HEK293T (cell line): ENCODE measurements around the gene ELMO3.

ENCODE experiments used
- CTCF ChIA-PET: fragments of 350-600 bp; formaldehyde crosslinking; extraction: SDS; loops from one replicate; lab custom pipeline; 2021; ENCODE audit warnings: antibody characterized with exemption, inconsistent platforms; lab: Yijun Ruan, JAX
- POLR2A ChIA-PET: fragments of 350-600 bp; formaldehyde crosslinking; extraction: SDS; loops from one replicate; lab custom pipeline; 2020; ENCODE audit warnings: antibody characterized with exemption, inconsistent platforms; lab: Yijun Ruan, JAX
- DNase-seq: peaks from one replicate; pipeline ENCODE4 v3.0.0; 2012; ENCODE audit warnings: mixed read lengths; ENCODE audit errors: extremely low spot score
- ARNT ChIP-seq: fragments of 450-650 bp; IDR thresholded peaks from 2 replicates; pipeline ENCODE4 v1.6.1; 2017; ENCODE audit warnings: mild to moderate bottlenecking
- BHLHE40 ChIP-seq: fragments of 450-650 bp; IDR thresholded peaks from 2 replicates; pipeline ENCODE4 v1.6.1; 2016; ENCODE audit warnings: mild to moderate bottlenecking, moderate library complexity, borderline replicate concordance
- CTBP1 ChIP-seq: fragments of 450-650 bp; IDR thresholded peaks from 2 replicates; pipeline ENCODE4 v1.6.1; 2016; ENCODE audit warnings: borderline replicate concordance
- ELF4 ChIP-seq: fragments of 450-650 bp; IDR thresholded peaks from 2 replicates; pipeline ENCODE4 v1.6.1; 2017; ENCODE audit warnings: antibody characterized with exemption
- FOXA1 ChIP-seq: fragments of 450-650 bp; IDR thresholded peaks from 2 replicates; pipeline ENCODE4 v1.6.1; 2016; ENCODE audit warnings: mild to moderate bottlenecking
- FOXK2 ChIP-seq: fragments of 450-650 bp; IDR thresholded peaks from 2 replicates; pipeline ENCODE4 v1.6.1; 2016; ENCODE audit warnings: mild to moderate bottlenecking
- FOXM1 ChIP-seq: fragments of 450-650 bp; IDR thresholded peaks from 2 replicates; pipeline ENCODE4 v1.6.1; 2017; ENCODE audit warnings: mild to moderate bottlenecking, borderline replicate concordance
- HDGF ChIP-seq: fragments of 450-650 bp; IDR thresholded peaks from 2 replicates; pipeline ENCODE4 v1.6.1; 2017; ENCODE audit warnings: antibody characterized with exemption, borderline replicate concordance
- L3MBTL2 ChIP-seq: fragments of 450-650 bp; conservative IDR thresholded peaks from 2 replicates; pipeline ENCODE4 v1.6.1; 2016; ENCODE audit warnings: mild to moderate bottlenecking
- LEF1 ChIP-seq: fragments of 450-650 bp; IDR thresholded peaks from 2 replicates; pipeline ENCODE4 v1.6.1; 2017; ENCODE audit warnings: mild to moderate bottlenecking, borderline replicate concordance
- NFRKB ChIP-seq: fragments of 450-650 bp; IDR thresholded peaks from 2 replicates; pipeline ENCODE4 v1.6.1; 2016; ENCODE audit warnings: mild to moderate bottlenecking, moderate library complexity
- PKNOX1 ChIP-seq: fragments of 450-650 bp; IDR thresholded peaks from 2 replicates; pipeline ENCODE4 v1.6.1; 2016
- SP1 ChIP-seq: fragments of 450-650 bp; IDR thresholded peaks from 2 replicates; pipeline ENCODE4 v1.6.1; 2017
- SUZ12 ChIP-seq: fragments of 450-650 bp; IDR thresholded peaks from 2 replicates; pipeline ENCODE4 v1.6.1; 2016; ENCODE audit warnings: mild to moderate bottlenecking
- TARDBP ChIP-seq: fragments of 450-650 bp; IDR thresholded peaks from 2 replicates; pipeline ENCODE4 v1.6.1; 2016
- ZNF384 ChIP-seq: fragments of 450-650 bp; IDR thresholded peaks from 2 replicates; pipeline ENCODE4 v1.6.1; 2016

ELMO3 gene

GRCh38 chr16:67237396-67238277 is 38.7 kb downstream of the ELMO3 start:
- ChIA-PET POLR2A (interaction anchor here (1.1 to 4.9 kb wide), 3 partner anchors 10 to 277 kb away, joined by 3 to 41 read pairs (median 10); partner anchors contain the start of genes CES3, FHOD1, SLC9A5 and TMEM208), CTCF (interaction anchor here (0.5 kb wide), 1 partner anchor 21 kb away, joined by 8 read pairs; no protein-coding TSS in a partner anchor)
- DNase-seq, result no peak
- TF ChIP-seq ELF4, result no peak
- no peak for TF ChIP-seq LEF1
- TF ChIP-seq L3MBTL2, result no peak
- no peak for TF ChIP-seq PKNOX1
- TF ChIP-seq FOXK2, result no peak
- TF ChIP-seq FOXM1, result no peak
- no peak for TF ChIP-seq FOXA1
- TF ChIP-seq SUZ12, result no peak
- no peak for TF ChIP-seq HDGF
- no peak for TF ChIP-seq SP1
- TF ChIP-seq ARNT, result no peak
- no peak for TF ChIP-seq ZNF384
- no peak for TF ChIP-seq TARDBP
- TF ChIP-seq NFRKB, result no peak
- no peak for TF ChIP-seq BHLHE40
- TF ChIP-seq CTBP1, result no peak

- POLR2A ChIA-PET, result interaction anchor here (2.6 to 4.9 kb wide), 2 partner anchors 10 to 11 kb away, joined by 10 to 41 read pairs; partner anchors contain the start of genes FHOD1, SLC9A5 and TMEM208
Measured at GRCh38 chr16:67238278-67238575, 39.3 kb downstream of the ELMO3 start.

GRCh38 chr16:67238806-67239470 is 40.0 kb downstream of the ELMO3 start:
- no peak for DNase-seq
- TF ChIP-seq FOXK2, result no peak
- no peak for TF ChIP-seq ARNT
- no peak for TF ChIP-seq LEF1
- no peak for TF ChIP-seq ZNF384
- no peak for TF ChIP-seq TARDBP
- TF ChIP-seq FOXA1, result no peak
- TF ChIP-seq NFRKB, result no peak
- TF ChIP-seq PKNOX1, result no peak
- no peak for TF ChIP-seq HDGF
- no peak for TF ChIP-seq CTBP1
- no peak for TF ChIP-seq BHLHE40
- no peak for TF ChIP-seq SUZ12
- TF ChIP-seq L3MBTL2, result no peak
- no peak for TF ChIP-seq SP1
- TF ChIP-seq ELF4, result no peak
- no peak for TF ChIP-seq FOXM1
- CTCF ChIA-PET, result interaction anchor here (0.5 kb wide), 1 partner anchor 54 kb away, joined by 4 read pairs; no protein-coding TSS in a partner anchor
- POLR2A ChIA-PET, result interaction anchor here (2.6 to 4.9 kb wide), 2 partner anchors 9 to 12 kb away, joined by 10 to 41 read pairs; partner anchors contain the start of genes FHOD1, SLC9A5 and TMEM208

More at GRCh38 chr16:67238278-67238575, 39.3 kb downstream of the ELMO3 start:
- CTCF ChIA-PET, result no interaction called here
- DNase-seq, result no peak
- TF ChIP-seq ZNF384, result no peak
- no peak for TF ChIP-seq NFRKB
- no peak for TF ChIP-seq TARDBP
- TF ChIP-seq SUZ12, result no peak
- no peak for TF ChIP-seq FOXA1
- no peak for TF ChIP-seq FOXM1
- TF ChIP-seq PKNOX1, result no peak
- no peak for TF ChIP-seq LEF1
- TF ChIP-seq HDGF, result no peak
- TF ChIP-seq SP1, result no peak
- TF ChIP-seq ARNT, result no peak
- no peak for TF ChIP-seq BHLHE40

- POLR2A ChIA-PET, result no interaction called here
Measured at GRCh38 chr16:67240506-67240905, 41.6 kb downstream of the ELMO3 start.

More at GRCh38 chr16:67240506-67240905, 41.6 kb downstream of the ELMO3 start:
- CTCF ChIA-PET, result no interaction called here
- TF ChIP-seq SUZ12 (no peak), ELF4 (no peak), FOXK2 (no peak), PKNOX1 (no peak), NFRKB (no peak), L3MBTL2 (no peak), ZNF384 (no peak), TARDBP (no peak), HDGF (no peak), FOXA1 (no peak), ARNT (no peak), FOXM1 (no peak), CTBP1 (no peak), SP1 (no peak), BHLHE40 (no peak), LEF1 (no peak)
- DNase-seq, result no peak
